K562 (cell line): Measurements from ENCODE around the gene SEC14L1. TPM values are rescaled to one million over a fixed set of nuclear protein-coding genes. Genes with fewer than 3 reads are reported as not detected.

Experiments
- ATAC-seq: fragments of 200-7000 bp; cut with Tn5 transposase; 3 replicates; pipeline ENCODE4 v1.9.1; 2020; ENCODE audit warnings: moderate library complexity
- BruUV-seq: library from RNA; stranded (reverse); fragments of 400-500 nt; replicated peaks from 2 replicates; lab custom pipeline; 2021; lab: Mats Ljungman, UMichigan
- CTCF ChIA-PET: fragments of 300-600 bp; formaldehyde crosslinking; extraction: SDS; loops from one replicate; lab custom pipeline; 2021; ENCODE audit warnings: low intra/inter-chr PET ratio; lab: Yijun Ruan, JAX
- POLR2A ChIA-PET: fragments of 300-600, 350-650 bp; sonication (Branson Sonifier 250); formaldehyde crosslinking; extraction: SDS; loops from one replicate; lab custom pipeline; 2021; ENCODE audit warnings: antibody characterized with exemption, inconsistent platforms; lab: Yijun Ruan, JAX
- DNase-seq, 4 experiments: peaks; one replicate each; pipeline versions ENCODE4 v3.0.0 to v3.0.0-alpha.2; 2011 to 2018; ENCODE audit warnings: low spot score in 3 of 4, mixed read lengths in 3 of 4; ENCODE audit errors: extremely low read depth in 1 of 4
- FAIRE-seq: peaks from 2 replicates; lab custom pipeline; 2011; peaks lifted over from hg19 to GRCh38; lab: Jason Lieb, UNC
- H2AFZ ChIP-seq: 2 replicates; pipeline ENCODE4 v1.6.0; 2011; ENCODE audit warnings: low read depth, low read length, control low read depth, inconsistent platforms
- H3K27ac ChIP-seq: fragments of 200-600 bp; 3 replicates; pipeline ENCODE4 v1.8.0; 2011; ENCODE audit warnings: low read depth, mild to moderate bottlenecking, control low read depth, inconsistent platforms, low read length, moderate library complexity, mixed read lengths; ENCODE audit errors: extremely low read depth
- H3K27me3 ChIP-seq, 2 experiments: fragments of 300-600 bp in 1 of 2; 2 replicates in 1 of 2; 3 replicates in 1 of 2; pipeline versions ENCODE4 v1.6.0 to v1.8.0; 2011; ENCODE audit warnings: inconsistent platforms in 2 of 2, low read length in 2 of 2, mild to moderate bottlenecking in 1 of 2, mixed read lengths in 1 of 2, moderate library complexity in 1 of 2; ENCODE audit not compliant: control insufficient read depth in 2 of 2, insufficient read depth in 2 of 2
- H3K36me3 ChIP-seq: fragments of 300-600 bp; 3 replicates; pipeline ENCODE4 v1.8.0; 2011; ENCODE audit warnings: mild to moderate bottlenecking, low read length, inconsistent platforms; ENCODE audit not compliant: control insufficient read depth, insufficient read depth
- H3K4me1 ChIP-seq, 2 experiments: fragments of 200-600 bp in 1 of 2; replicated peaks in 1 of 2; 2 replicates in 1 of 2; 3 replicates in 1 of 2; pipeline versions ENCODE4 v1.5.1 to v1.8.0; 2011; ENCODE audit warnings: inconsistent platforms in 2 of 2, low read length in 2 of 2, mild to moderate bottlenecking in 1 of 2, mixed read lengths in 1 of 2, moderate library complexity in 1 of 2; ENCODE audit not compliant: control insufficient read depth in 2 of 2, insufficient read depth in 2 of 2
- H3K4me2 ChIP-seq: 2 replicates; pipeline ENCODE4 v1.6.1; 2011; ENCODE audit warnings: low read length, control low read depth, inconsistent platforms, mixed read lengths; ENCODE audit not compliant: insufficient read depth
- H3K4me3 ChIP-seq: fragments of 200-600 bp; sonication (generic), shearing (Covaris generic); 2 replicates; pipeline ENCODE4 v1.5.1; 2016; ENCODE audit warnings: control low read depth, inconsistent platforms
- H3K79me2 ChIP-seq: fragments of 200-600 bp; 3 replicates; pipeline ENCODE4 v1.8.0; 2011; ENCODE audit warnings: low read length, inconsistent platforms; ENCODE audit not compliant: control insufficient read depth, insufficient read depth
- H3K9ac ChIP-seq, 2 experiments: 2 replicates each; pipeline versions ENCODE4 v1.6.0 to v1.6.1; 2011; ENCODE audit warnings: low read depth in 2 of 2, low read length in 2 of 2, control low read depth in 1 of 2, inconsistent platforms in 1 of 2, mild to moderate bottlenecking in 1 of 2, mixed read lengths in 1 of 2; ENCODE audit not compliant: insufficient read depth in 1 of 2
- H3K9me1 ChIP-seq: one replicate; pipeline ENCODE4 v1.6.0; 2011; ENCODE audit warnings: inconsistent platforms, mild to moderate bottlenecking, low read length, moderate library complexity; ENCODE audit not compliant: control insufficient read depth, insufficient read depth
- H3K9me3 ChIP-seq: replicated peaks from 2 replicates; pipeline ENCODE4 v1.5.1; 2011; ENCODE audit warnings: low read depth, low read length, inconsistent platforms; ENCODE audit not compliant: control insufficient read depth, insufficient read depth
- H4K20me1 ChIP-seq: replicated peaks from 2 replicates; pipeline ENCODE4 v1.6.1; 2011; ENCODE audit warnings: low read length, inconsistent platforms, mixed read lengths; ENCODE audit not compliant: control insufficient read depth, insufficient read depth
- BRF1 ChIP-seq: IDR thresholded peaks from 3 replicates; pipeline ENCODE4 v1.6.1; 2011; ENCODE audit warnings: borderline replicate concordance, mild to moderate bottlenecking; ENCODE audit not compliant: insufficient read length; ENCODE audit errors: extremely low read depth
- CBFA2T3 ChIP-seq: fragments of 450-650 bp; IDR thresholded peaks from 2 replicates; pipeline ENCODE4 v1.6.1; 2017
- ELK3 ChIP-seq: fragments of 450-650 bp; formaldehyde crosslinking; IDR thresholded peaks from 2 replicates; pipeline ENCODE4 v1.4.0; 2020; ENCODE audit warnings: mild to moderate bottlenecking
- FIP1L1 ChIP-seq: fragments of 200-400 bp; formaldehyde crosslinking; IDR thresholded peaks from 2 replicates; pipeline ENCODE4 v1.6.1; 2018; ENCODE audit warnings: mild to moderate bottlenecking, low read depth, low read length; ENCODE audit not compliant: poor library complexity, severe bottlenecking
- LEF1 ChIP-seq: fragments of 450-650 bp; IDR thresholded peaks from 2 replicates; pipeline ENCODE4 v1.6.1; 2016; ENCODE audit warnings: mild to moderate bottlenecking
- RCOR1 ChIP-seq, 2 experiments: IDR thresholded peaks; 2 replicates each; pipeline ENCODE4 v1.6.1; 2012; ENCODE audit warnings: low read depth in 2 of 2, low read length in 2 of 2, borderline replicate concordance in 1 of 2, improper control_type of control experiment in 1 of 2
- SMAD4 ChIP-seq: fragments of 250-450 bp; sonication (Bioruptor Pico); conservative IDR thresholded peaks from 2 replicates; pipeline ENCODE4 v1.8.0; 2021; ENCODE audit warnings: inconsistent platforms, mild to moderate bottlenecking, moderate library complexity
- SREBF2 ChIP-seq: sonication (generic); formaldehyde crosslinking; IDR thresholded peaks from 2 replicates; pipeline ENCODE4 v1.4.0; 2020; ENCODE audit warnings: mild to moderate bottlenecking, missing genetic modification reagents
- STAT5B ChIP-seq: fragments of 250-450 bp; sonication (Bioruptor Pico); IDR thresholded peaks from 2 replicates; pipeline ENCODE4 v1.8.0; 2021; ENCODE audit warnings: mild to moderate bottlenecking, inconsistent platforms
- TRIM24 ChIP-seq, 2 experiments: fragments of 450-650 bp; IDR thresholded peaks; 2 replicates each; pipeline ENCODE4 v1.6.1; 2016
- XRCC5 ChIP-seq: fragments of 200-400 bp; formaldehyde crosslinking; IDR thresholded peaks from 2 replicates; pipeline ENCODE4 v1.6.1; 2017; ENCODE audit warnings: low read depth, mild to moderate bottlenecking, low read length
- ZKSCAN1 ChIP-seq: fragments of 150-350 bp; IDR thresholded peaks from 2 replicates; pipeline ENCODE4 v1.6.1; 2016; ENCODE audit warnings: low read depth, low read length
- ZNF512 ChIP-seq: IDR thresholded peaks from 2 replicates; pipeline ENCODE4 v1.6.1; 2016; ENCODE audit warnings: missing genetic modification characterization, missing compliant biosample characterization
- WGBS: fragments of 100-300 bp; shearing (Covaris generic); methylation state at CpG from one replicate; pipeline ENCODE4 v1.1.6; 2016; ENCODE audit warnings: low coverage, mixed read lengths; ENCODE audit not compliant: insufficient coverage; ENCODE audit errors: missing lambda C conversion rate; 5-methylcytosine and 5-hydroxymethylcytosine counted together
- in situ Hi-C: fragments of 300-500 bp; cut with MboI; formaldehyde crosslinking; loops from 4 replicates; pipeline ENCODE4 v1.15.0; 2018; ENCODE audit warnings: inconsistent platforms, mixed read lengths
- intact Hi-C: fragments of 100-400 bp; cut with micrococcal nuclease; formaldehyde crosslinking; loops from 2 replicates; pipeline ENCODE4 v1.14.2; 2022
- polyA plus RNA-seq, 8 experiments: library from polyadenylated mRNA; depleted of rRNA in 4 of 8; stranded (reverse) in 5 of 8; unstranded in 3 of 8; fragments of >200 nt; fragmentation: Nextera tagmentation in 2 of 8; fragmentation: Illumina TruSeq in 1 of 8; extraction: Ambion mirVana in 2 of 8; extraction: Trizol in 1 of 8; gene quantifications; 2 replicates each; pipeline versions ENCODE4 v1.2.1 to v1.2.3, GENCODE V29; 2011 to 2014; ENCODE audit warnings: inconsistent platforms in 1 of 8, missing spikeins in 1 of 8
- total RNA-seq, 7 experiments: library from RNA; depleted of rRNA in 6 of 7; stranded (reverse); fragments of >200 nt in 6 of 7; fragmentation: Illumina TruSeq in 2 of 7; extraction: Trizol in 2 of 7; gene quantifications; 2 replicates each; pipeline versions ENCODE4 v1.2.1 to v1.2.3, GENCODE V29; 2011 to 2021; ENCODE audit warnings: low replicate concordance in 1 of 7
- TF ChIP-seq, protein P1 (sequence below): sonication (generic); IDR thresholded peaks from 2 replicates; pipeline ENCODE4 v1.6.1; 2016
- TF ChIP-seq, protein P2 (sequence below): sonication (generic); formaldehyde crosslinking; IDR thresholded peaks from 2 replicates; pipeline ENCODE4 v1.8.0; 2022; ENCODE audit warnings: mild to moderate bottlenecking, low read depth, missing genetic modification reagents
- TF ChIP-seq, protein P3 (sequence below): fragments of 250-450 bp; sonication (Bioruptor Pico); IDR thresholded peaks from 2 replicates; pipeline ENCODE4 v1.9.0; 2021; ENCODE audit warnings: mild to moderate bottlenecking, inconsistent platforms

SEC14L1 gene
- total and polyA plus RNA-seq, 9 of the 15 experiments (the other 6 are each of a cell fraction or from before 2014, with no cell fraction given), result 3.1 to 39.7 (median 15.2) TPM

DNA sequence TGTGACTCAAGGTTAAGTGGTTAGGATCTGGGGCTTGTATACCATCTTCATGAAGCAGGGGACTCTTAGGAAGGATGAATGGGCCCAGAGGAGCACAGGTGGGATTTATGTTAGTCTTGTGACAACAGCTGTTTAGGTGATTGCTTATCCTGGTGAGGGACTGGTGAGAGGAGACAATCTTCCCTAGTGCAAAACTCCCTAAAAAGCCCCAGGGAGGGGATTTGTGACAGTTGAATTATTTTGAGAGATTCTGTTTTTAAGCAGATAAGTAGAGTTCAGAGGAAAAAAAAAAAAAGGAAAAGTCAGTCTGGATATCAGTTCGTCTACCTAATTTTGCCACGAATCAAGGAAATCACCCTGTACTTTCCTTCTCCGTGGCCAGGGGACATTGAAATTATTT, 35.1 kb upstream of the SEC14L1 start:
- H3K36me3 ChIP-seq, result no peaks in the 10 kb centered on the region
- H3K79me2 ChIP-seq, result no peaks in the 10 kb centered on the region
- no peaks in the 10 kb centered on the region for H3K27me3 ChIP-seq
- no peaks in the 10 kb centered on the region for H3K9me1 ChIP-seq
- peaks cover 18 to 32% of the 10 kb centered on the region in 2 experiments for H3K4me1 ChIP-seq
- WGBS, result 34% methylated on average over 2 of the region's 3 CpGs
- in situ Hi-C loops (no loop called here), intact Hi-C loops (no loop called here)
- FAIRE-seq (peak; percentile 69), ATAC-seq (peak; percentile 28; the same call in 1 of the 3 replicates), DNase-seq (peak in 2 of 4 experiments; percentile 45 to 47)
- peak overlapping the region; percentile 17; the same call in 1 of the 3 replicates for H3K27ac ChIP-seq
- BruUV-seq, result no TSS peak
- CTCF ChIA-PET, result no interaction called here
- no peaks in the 10 kb centered on the region for H4K20me1 ChIP-seq
- H2AFZ ChIP-seq, result no peak overlapping the region
- no peaks in the 10 kb centered on the region for H3K9me3 ChIP-seq
- POLR2A ChIA-PET, result interaction anchor here (0.6 kb wide), 1 partner anchor 106 kb away, joined by 4 read pairs; no protein-coding TSS in a partner anchor
- no peak overlapping the region for H3K4me3 ChIP-seq
- H3K4me2 ChIP-seq, result no peak overlapping the region
- H3K9ac ChIP-seq, result peak overlapping the region in 1 of 2 experiments; percentile 68; a peak in 1 of 4 replicates
- TF ChIP-seq ELK3 (CRISPR knock-in tag) (no peak), ZNF512 (no peak), STAT5B (no peak), XRCC5 (no peak), SREBF2 (CRISPR knock-in tag) (no peak), FIP1L1 (no peak), LEF1 (no peak), SMAD4 (CRISPR knock-in tag) (0 out of 2 replicates have a peak, but pooled peaks have one; percentile 12), ZKSCAN1 (no peak), BRF1 (no peak), CBFA2T3 (peak; percentile 87), RCOR1 (IDR thresholded peaks at IDR 0.05; ENCODE audit: borderline replicate concordance in 1 of 2, low read depth in 2 of 2, low read length in 2 of 2) (0 out of 4 replicates have a peak, but pooled peaks of 1 of the 2 experiments have one; percentile 9), TRIM24 (IDR thresholded peaks at IDR 0.05) (peak in 1 of 2 experiments; percentile 41; a peak in 2 of 4 replicates)
- TF ChIP-seq, protein P1, sequence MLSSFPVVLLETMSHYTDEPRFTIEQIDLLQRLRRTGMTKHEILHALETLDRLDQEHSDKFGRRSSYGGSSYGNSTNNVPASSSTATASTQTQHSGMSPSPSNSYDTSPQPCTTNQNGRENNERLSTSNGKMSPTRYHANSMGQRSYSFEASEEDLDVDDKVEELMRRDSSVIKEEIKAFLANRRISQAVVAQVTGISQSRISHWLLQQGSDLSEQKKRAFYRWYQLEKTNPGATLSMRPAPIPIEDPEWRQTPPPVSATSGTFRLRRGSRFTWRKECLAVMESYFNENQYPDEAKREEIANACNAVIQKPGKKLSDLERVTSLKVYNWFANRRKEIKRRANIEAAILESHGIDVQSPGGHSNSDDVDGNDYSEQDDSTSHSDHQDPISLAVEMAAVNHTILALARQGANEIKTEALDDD, result no peak
- TF ChIP-seq, protein P2, sequence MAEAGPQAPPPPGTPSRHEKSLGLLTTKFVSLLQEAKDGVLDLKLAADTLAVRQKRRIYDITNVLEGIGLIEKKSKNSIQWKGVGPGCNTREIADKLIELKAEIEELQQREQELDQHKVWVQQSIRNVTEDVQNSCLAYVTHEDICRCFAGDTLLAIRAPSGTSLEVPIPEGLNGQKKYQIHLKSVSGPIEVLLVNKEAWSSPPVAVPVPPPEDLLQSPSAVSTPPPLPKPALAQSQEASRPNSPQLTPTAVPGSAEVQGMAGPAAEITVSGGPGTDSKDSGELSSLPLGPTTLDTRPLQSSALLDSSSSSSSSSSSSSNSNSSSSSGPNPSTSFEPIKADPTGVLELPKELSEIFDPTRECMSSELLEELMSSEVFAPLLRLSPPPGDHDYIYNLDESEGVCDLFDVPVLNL (CRISPR knock-in tag), result no peak
- TF ChIP-seq, protein P3, sequence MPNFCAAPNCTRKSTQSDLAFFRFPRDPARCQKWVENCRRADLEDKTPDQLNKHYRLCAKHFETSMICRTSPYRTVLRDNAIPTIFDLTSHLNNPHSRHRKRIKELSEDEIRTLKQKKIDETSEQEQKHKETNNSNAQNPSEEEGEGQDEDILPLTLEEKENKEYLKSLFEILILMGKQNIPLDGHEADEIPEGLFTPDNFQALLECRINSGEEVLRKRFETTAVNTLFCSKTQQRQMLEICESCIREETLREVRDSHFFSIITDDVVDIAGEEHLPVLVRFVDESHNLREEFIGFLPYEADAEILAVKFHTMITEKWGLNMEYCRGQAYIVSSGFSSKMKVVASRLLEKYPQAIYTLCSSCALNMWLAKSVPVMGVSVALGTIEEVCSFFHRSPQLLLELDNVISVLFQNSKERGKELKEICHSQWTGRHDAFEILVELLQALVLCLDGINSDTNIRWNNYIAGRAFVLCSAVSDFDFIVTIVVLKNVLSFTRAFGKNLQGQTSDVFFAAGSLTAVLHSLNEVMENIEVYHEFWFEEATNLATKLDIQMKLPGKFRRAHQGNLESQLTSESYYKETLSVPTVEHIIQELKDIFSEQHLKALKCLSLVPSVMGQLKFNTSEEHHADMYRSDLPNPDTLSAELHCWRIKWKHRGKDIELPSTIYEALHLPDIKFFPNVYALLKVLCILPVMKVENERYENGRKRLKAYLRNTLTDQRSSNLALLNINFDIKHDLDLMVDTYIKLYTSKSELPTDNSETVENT (CRISPR knock-in tag), result no peak
